ENCODE data around the gene CLIC3. TPM values are rescaled to one million over a fixed set of nuclear protein-coding genes. Genes with fewer than 3 reads are reported as not detected.

Gene CLIC3
- total RNA-seq, 1 donor from 2014 or later = 49.3 TPM

DNA sequence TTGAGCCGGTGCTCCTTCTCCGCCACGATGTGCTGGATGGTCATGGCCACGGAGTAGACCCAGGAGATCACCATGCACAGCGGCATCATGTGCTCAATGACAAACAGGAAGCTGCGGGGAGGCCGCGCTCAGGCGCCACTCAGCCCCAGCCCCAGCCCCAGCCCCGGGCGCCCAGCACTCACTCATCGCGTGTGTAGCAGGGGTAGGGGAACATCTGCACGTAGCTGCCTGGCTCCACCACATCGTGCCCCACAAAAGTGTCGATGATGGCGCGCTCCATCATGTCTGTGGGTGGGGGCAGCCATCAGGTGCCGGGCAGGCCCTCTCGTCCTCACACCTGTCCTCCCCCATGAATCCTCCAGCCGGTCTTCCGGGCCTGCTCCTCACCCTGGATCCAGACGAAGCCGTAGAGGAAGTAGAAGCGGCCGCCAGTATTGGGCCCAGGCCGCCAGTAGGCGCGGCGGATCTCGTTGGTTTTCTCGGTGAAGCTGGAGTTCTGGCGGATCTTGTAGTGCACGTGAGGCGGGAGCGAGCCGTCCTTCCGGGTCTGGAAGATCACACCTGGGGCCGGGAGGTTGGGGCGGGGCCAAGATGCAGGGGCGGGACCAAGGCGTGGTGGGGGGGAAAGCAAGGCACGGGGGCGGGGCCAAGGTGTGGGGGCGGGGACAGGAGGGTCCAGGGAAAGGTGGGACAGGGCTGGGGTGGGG, 21.6 kb upstream of the CLIC3 start:
- no peak overlapping the region for H3K27ac ChIP-seq
- TF ChIP-seq, protein P1, sequence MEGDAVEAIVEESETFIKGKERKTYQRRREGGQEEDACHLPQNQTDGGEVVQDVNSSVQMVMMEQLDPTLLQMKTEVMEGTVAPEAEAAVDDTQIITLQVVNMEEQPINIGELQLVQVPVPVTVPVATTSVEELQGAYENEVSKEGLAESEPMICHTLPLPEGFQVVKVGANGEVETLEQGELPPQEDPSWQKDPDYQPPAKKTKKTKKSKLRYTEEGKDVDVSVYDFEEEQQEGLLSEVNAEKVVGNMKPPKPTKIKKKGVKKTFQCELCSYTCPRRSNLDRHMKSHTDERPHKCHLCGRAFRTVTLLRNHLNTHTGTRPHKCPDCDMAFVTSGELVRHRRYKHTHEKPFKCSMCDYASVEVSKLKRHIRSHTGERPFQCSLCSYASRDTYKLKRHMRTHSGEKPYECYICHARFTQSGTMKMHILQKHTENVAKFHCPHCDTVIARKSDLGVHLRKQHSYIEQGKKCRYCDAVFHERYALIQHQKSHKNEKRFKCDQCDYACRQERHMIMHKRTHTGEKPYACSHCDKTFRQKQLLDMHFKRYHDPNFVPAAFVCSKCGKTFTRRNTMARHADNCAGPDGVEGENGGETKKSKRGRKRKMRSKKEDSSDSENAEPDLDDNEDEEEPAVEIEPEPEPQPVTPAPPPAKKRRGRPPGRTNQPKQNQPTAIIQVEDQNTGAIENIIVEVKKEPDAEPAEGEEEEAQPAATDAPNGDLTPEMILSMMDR (IDR thresholded peaks at IDR 0.05) = no peak
- no peaks in the 10 kb centered on the region for H3K27me3 ChIP-seq (ENCODE audit: low read depth)
- peaks cover 33% of the 10 kb centered on the region for H3K36me3 ChIP-seq
- no peak for ATAC-seq
- no peak for DNase-seq
- intact Hi-C loops (cut with DNase I) = no loop called here
- no peaks in the 10 kb centered on the region for H3K9me3 ChIP-seq
- no peak overlapping the region for H3K4me3 ChIP-seq
- H3K4me1 ChIP-seq = no peaks in the 10 kb centered on the region

DNA sequence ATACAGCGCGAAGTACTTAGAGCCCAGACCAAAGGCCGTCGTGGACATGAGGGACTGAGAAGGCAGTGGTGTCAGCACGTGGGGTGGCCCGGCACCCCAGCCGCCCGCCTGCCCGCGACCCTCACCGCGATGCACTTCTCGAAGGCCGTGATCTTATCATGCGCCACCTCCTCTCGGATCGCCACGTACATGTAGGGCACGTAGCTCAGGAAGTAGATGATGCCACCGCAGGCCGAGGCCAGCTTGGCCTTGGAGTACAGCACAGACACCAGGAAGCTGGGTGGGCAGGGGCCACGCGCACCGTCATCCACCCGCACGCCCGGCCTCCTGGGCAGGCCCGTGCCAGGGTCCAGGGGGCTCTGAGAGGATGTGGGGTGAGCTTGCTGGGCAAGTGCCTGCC, 20.7 kb upstream of the CLIC3 start:
- H3K27me3 ChIP-seq (ENCODE audit: low read depth) = no peaks in the 10 kb centered on the region
- H3K9me3 ChIP-seq = no peaks in the 10 kb centered on the region
- intact Hi-C loops (cut with DNase I) = no loop called here
- H3K4me1 ChIP-seq = no peaks in the 10 kb centered on the region
- TF ChIP-seq, protein P1 (IDR thresholded peaks at IDR 0.05) = no peak
- no peak overlapping the region for H3K4me3 ChIP-seq
- DNase-seq (no peak), ATAC-seq (no peak)
- peaks cover 41% of the 10 kb centered on the region for H3K36me3 ChIP-seq
- no peak overlapping the region for H3K27ac ChIP-seq

DNA sequence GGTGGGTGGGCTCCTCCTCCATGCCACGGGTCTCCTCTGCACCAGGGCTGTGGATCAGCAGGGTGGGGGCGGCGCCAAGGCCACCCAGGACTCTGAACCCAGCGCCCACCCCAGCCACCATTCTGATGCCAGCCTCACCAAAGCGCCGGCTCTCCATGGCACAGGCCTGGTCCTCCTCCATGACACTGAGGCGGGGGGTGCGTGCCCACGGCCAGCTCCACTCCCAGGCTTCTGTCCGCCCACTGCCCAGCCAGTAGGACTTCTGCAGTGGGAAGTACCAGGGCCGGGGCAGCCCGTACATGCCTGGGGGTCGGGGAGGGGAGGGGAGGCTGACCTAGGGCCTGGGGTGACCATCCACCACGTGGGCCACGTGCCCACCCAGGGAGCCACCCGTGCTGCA, 20.1 kb upstream of the CLIC3 start:
- Histone ChIP-seq H3K4me1 (no peaks in the 10 kb centered on the region), H3K27ac (no peak overlapping the region), H3K9me3 (no peaks in the 10 kb centered on the region), H3K27me3 (ENCODE audit: low read depth) (no peaks in the 10 kb centered on the region), H3K36me3 (peaks cover 46% of the 10 kb centered on the region), H3K4me3 (no peak overlapping the region)
- no peak for ATAC-seq
- TF ChIP-seq, protein P1 (IDR thresholded peaks at IDR 0.05) = no peak
- intact Hi-C loops (cut with DNase I) = no loop called here
- no peak for DNase-seq

DNA sequence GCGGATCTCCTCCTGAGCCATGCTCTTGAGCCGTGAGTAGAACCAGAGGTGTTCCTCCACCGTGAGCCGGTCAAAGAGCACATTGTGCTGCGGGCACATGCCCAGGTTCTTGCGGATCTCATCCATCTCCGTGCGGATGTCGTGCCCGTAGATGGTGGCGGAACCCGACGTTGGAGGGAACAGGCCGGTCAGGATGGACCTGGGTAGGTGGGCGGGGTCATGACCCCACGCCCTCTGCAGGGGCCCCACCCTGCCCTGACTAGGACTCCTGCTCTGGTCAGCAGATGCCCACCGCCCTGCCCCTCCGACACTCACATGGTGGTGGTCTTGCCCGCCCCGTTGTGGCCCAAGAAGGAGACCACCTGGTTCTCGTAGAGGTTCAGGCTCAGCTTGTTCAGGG, 19.6 kb upstream of the CLIC3 start:
- intact Hi-C loops (cut with DNase I) = no loop called here
- Histone ChIP-seq H3K4me1 (no peaks in the 10 kb centered on the region), H3K9me3 (no peaks in the 10 kb centered on the region), H3K27ac (no peak overlapping the region), H3K4me3 (no peak overlapping the region), H3K27me3 (ENCODE audit: low read depth) (no peaks in the 10 kb centered on the region), H3K36me3 (peaks cover 44% of the 10 kb centered on the region)
- DNase-seq (no peak), ATAC-seq (no peak)
- TF ChIP-seq, protein P1 (IDR thresholded peaks at IDR 0.05) = no peak

DNA sequence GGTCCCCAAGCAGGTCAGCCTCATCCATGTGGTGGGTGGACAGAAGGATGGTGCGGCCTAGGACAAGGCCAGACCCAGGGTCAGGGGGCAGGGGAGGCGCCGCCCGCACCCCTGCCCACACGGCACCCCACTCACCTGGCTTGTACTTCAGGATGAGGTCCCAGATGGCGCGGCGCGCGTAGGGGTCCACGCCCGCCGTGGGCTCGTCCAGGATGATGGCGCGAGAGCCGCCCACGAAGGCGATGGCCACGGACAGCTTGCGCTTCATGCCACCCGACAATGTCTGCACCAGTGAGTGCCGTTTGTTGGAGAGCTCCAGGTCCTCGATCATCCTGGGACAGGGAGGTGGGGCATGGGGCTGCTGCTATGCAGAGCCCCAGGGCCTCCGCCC, 19.2 kb upstream of the CLIC3 start:
- no peak overlapping the region for H3K27ac ChIP-seq
- TF ChIP-seq, protein P1 (IDR thresholded peaks at IDR 0.05) = no peak
- no peak for ATAC-seq
- intact Hi-C loops (cut with DNase I) = no loop called here
- no peaks in the 10 kb centered on the region for H3K4me1 ChIP-seq
- H3K9me3 ChIP-seq = no peaks in the 10 kb centered on the region
- no peaks in the 10 kb centered on the region for H3K27me3 ChIP-seq (ENCODE audit: low read depth)
- H3K36me3 ChIP-seq = peaks cover 43% of the 10 kb centered on the region
- no peak for DNase-seq
- no peak overlapping the region for H3K4me3 ChIP-seq

Data from lower lobe of right lung (tissue), 2 donors.